Raji (cell line): ENCODE data around the gene FLCN.

Experiments used
- POLR2A ChIP-seq: IDR thresholded peaks from 2 replicates; pipeline ENCODE4 v1.6.1; 2011; ENCODE audit warnings: low read depth, low read length, control low read depth; ENCODE audit not compliant: insufficient read depth

Gene FLCN

DNA sequence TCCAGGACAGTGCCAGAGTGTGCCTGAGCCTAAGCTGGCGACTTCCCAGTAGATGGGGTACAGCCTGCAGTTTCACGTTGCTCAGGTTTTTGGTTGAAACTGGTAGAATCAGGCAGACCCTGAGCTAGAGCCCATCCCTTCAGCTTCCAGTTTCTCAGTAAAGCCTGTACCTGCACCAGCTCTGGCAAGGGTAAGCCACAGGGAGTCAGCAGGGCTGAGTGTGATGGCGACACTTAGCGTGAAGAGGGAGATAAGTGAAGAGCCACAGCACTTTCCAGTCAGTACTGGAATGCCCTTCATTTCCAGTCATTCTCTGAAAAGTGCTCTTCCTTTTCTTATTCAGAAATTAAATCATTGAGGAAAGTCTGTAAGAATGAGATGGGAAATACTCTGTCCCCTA, 53.2 kb downstream of the FLCN start:
- TF ChIP-seq POLR2A = no peak

DNA sequence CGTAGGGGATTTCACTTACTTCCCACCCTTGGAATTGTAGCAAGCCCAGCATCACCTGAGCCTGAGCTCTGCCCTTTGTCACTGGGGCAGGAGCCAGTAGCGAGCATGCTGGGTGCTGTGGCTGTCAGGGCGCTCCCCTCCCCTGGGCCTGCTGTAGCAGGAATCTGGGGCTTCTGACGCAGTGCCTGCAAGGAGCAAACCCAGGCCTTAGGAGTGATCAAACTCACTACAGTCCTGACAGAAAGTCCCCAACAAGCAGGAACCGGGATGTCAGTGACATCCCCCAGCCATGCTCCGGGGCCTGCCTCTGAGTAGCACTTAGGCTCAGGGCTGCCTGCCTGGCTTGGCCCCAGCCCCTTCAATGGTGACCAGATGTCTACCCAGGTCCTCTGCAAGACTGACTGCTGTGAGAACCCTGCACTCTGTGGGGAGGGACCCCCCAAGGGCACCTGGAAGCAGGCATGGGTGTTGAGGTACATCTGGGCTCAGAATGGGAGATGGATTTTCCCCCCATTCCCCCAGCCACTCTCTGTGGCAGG, 54.3 kb downstream of the FLCN start:
- TF ChIP-seq POLR2A = no peak

DNA sequence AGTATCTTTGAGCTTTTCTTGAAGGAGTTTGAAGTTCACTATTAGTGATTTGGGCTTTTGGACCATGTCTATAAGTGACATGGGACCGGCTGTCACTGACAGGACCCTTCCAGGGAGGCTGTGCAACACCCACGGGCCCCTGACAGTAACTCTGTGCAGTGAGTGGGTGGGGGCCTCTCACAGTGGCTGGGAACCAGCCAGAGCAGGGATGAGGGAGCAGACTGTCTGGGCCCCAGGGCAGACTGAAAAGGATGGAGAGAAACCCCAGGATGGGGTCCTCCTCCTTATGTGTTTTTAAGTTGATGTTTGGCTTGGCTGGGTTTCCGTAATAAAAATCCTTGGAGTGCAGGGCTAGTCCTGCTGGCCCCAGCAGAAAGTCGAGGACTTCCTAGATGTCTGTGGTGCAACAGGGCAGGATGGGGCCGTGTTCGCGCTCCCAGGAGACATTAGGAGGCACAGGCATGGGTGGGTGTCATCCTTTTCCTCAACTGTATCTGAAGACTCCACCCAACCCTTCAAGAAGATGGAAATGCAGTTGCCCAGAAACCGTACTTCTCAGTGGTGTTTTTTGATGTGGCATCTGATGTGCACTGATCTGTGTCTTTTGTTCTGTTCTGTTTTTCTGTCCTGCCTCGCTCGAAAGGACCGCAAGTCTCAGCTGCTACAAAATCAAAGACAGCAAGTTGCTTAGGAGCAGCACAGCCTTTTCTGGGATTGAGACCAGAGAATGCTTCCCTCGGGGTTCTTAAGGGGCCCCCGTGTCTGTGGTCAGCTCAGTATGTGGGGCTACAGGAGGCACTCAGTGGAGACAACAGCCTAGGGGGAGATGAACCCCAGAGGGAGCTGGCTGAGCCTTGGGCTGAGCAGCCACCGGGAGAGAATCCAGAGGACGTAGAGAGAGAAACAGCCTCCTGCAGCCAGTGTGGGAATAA, 55.0 kb downstream of the FLCN start:
- no peak for TF ChIP-seq POLR2A

DNA sequence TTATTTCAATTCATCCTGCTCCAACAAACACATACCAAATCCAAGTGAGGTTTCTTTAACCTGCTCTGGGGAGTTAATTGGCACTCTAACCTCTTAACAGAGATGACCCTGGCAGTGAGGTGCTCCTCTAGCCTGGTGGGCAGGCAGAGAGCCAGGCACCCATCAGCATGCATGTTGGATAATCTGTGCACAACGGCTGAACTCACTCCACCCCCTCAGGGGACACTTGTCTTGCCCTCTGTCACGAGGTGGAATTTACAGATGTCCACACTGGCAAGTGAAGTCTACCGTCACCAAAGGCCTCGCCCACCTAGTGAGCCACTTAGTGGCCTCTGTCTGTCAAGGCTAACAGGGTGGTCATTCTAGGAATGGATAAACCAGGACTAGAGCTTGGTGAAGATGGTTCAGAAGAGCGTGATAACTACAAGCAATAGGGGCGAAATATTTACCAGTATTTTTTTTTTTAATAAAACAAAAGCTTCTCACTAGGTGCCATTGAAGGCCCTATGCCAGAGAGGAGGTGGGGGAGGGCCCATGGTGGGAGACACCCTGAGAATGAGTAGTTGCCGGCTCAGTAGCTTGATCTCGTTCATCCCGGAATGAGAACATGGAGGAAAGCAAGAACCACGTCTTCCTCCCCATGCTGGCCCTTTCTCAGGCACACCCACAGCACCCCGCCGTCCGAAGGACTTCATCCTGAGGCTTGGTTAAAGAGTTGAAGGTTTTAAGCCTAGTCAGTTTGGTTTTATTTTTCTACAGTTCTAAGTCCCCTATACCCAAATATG, 56.0 kb downstream of the FLCN start:
- TF ChIP-seq POLR2A = no peak

DNA sequence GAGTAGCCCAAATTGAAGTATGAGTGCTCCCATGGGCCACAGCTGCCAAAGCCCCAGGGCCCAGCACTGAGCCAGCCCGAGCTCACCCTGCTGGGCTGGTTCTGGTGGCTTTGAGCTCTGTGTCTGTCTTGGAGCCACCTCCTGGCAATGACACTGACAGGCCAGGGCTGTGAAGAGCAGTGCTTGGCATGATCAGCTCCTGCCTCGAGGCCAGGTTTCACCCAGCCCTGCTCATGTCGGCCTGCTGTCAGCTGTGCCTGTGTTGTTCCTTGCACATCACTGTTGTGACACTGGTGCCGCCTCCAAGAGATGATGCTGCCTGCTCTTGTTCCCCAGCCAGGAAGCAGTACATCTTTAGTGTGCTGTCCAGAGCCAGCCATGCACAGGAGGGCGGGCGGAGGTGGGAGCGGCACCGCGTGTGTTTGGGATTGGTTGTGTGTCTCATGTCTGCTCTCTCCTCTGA, 56.8 kb downstream of the FLCN start:
- no peak for TF ChIP-seq POLR2A

DNA sequence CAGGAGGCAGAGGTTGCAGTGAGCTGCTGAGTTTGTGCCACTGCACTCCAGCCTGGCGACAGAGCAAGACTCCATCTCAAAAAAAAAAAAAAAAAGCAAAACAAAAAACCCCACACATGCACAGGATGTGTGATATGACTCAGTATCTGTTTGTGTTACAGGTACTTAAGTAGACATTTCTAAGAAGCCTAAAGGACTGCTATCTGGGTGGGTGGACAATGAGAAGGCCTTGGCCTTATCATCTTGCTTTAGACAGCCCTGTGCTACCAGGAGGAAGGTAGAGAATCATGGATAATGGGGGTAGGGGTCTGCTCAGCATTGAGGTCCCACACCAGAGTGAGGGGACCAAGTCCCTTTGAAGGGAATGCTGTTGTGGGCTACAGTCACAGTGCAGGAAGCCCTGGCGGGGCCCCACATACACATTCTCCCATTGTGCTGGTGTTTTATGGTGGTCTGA, 57.6 kb downstream of the FLCN start:
- no peak for TF ChIP-seq POLR2A

DNA sequence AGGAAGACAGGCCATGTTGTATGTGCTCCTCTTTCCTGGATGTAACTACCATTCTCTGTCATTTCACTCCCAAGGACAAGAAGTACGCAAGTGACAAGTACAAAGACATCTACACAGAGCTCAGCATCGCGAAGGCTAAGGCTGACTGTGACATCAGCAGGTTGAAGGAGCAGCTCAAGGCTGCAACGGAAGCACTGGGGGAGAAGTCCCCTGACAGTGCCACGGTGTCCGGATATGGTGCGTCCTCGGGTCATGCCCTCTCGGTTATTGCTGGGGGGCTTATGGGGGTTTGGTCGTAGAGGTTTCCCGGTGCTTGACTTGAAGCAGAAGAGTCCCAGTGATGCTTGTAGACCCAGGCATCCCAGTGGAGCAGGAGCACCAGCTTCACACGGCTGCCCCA, 59.8 kb downstream of the FLCN start:
- no peak for TF ChIP-seq POLR2A

DNA sequence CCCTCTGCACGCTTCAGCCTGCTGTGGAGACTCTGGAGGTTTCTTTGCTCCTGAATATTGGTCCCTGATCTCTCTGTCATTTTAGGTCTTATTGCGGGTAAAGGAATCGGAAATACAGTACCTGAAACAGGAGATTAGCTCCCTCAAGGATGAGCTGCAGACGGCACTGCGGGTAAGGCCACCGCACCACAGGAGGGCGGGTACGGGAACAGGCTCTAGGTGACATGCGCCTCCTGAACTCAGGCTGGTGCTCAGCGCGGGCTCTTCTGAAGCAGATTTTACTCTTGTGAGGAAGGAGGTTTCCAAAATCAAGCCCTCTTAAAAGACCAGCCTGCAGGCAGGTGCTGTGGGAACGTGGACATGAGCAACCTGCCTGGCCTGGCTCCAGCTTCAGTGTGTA, 60.6 kb downstream of the FLCN start:
- no peak for TF ChIP-seq POLR2A

DNA sequence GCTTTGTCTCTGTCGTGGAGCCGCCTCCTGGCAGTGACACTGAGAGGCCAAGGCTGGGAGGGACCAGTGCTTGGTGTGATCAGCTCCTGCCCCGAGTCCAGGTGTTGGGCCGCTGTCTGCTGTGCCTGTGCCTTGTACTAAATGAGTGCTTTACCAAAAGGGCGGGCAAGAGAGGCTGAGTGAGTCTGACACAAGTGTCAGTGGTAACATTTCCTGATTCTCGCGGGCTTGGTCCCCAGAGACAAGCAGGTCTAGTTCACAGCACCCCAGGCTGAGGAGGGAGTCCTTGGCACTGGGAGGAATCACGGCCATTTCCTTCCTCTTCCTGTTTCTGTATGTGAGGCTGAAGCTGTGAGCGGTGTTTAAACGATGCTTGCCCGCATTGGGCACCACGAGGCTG, 61.1 kb downstream of the FLCN start:
- TF ChIP-seq POLR2A = no peak

DNA sequence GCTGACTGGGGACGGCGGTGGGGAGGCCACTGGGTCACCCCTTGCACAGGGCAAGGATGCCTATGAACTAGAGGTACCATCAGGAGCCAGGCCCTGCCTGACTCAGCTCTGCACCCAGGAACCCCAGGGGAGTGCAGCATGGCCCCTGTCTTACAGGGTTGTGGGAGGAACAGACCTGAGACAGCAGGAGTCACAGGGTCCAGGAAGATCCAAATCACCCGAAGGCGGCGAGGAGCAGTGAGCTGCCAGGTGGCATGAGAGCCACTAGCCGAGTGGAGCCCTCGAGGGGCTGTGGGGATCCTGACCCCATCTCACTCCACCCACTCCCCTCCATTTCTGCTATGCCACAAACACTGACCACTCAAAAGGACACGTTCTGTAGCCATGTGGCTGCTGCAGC, 61.6 kb downstream of the FLCN start:
- TF ChIP-seq POLR2A = no peak

DNA sequence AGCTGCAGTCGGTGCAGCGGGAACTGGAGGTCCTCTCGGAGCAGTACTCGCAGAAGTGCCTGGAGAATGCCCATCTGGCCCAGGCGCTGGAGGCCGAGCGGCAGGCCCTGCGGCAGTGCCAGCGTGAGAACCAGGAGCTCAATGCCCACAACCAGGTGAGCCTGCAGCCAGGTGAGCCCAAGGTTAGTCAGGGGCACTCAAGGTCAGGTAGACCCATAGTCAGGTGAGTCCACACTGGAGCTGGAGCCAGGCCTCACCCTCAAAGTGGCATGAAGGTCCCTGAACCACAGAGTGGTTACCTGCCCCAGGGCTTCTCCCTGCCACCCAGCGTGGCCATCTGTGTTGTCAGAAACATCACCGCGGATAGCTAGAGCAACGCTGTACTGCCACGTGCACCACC, 63.0 kb downstream of the FLCN start:
- TF ChIP-seq POLR2A = no peak

DNA sequence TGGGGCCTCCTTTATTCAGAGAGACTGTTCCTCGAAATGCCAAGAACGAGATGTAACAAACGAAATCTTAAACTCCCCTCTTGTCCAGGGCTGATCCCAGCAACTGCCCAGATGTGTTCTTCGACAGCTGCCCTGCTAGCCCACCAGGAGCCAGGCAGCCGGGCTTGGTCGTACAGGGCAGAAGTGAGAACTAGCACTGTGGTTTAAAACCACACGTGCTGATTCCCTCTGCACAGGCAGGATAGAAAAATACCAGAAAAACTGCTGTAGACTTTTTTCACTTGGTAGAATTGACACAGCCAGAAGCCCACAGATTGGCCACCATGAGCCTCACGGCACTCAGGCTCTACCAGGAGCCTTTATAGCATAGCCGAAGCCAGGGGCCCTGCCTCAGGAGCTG, 64.0 kb downstream of the FLCN start:
- TF ChIP-seq POLR2A = no peak

DNA sequence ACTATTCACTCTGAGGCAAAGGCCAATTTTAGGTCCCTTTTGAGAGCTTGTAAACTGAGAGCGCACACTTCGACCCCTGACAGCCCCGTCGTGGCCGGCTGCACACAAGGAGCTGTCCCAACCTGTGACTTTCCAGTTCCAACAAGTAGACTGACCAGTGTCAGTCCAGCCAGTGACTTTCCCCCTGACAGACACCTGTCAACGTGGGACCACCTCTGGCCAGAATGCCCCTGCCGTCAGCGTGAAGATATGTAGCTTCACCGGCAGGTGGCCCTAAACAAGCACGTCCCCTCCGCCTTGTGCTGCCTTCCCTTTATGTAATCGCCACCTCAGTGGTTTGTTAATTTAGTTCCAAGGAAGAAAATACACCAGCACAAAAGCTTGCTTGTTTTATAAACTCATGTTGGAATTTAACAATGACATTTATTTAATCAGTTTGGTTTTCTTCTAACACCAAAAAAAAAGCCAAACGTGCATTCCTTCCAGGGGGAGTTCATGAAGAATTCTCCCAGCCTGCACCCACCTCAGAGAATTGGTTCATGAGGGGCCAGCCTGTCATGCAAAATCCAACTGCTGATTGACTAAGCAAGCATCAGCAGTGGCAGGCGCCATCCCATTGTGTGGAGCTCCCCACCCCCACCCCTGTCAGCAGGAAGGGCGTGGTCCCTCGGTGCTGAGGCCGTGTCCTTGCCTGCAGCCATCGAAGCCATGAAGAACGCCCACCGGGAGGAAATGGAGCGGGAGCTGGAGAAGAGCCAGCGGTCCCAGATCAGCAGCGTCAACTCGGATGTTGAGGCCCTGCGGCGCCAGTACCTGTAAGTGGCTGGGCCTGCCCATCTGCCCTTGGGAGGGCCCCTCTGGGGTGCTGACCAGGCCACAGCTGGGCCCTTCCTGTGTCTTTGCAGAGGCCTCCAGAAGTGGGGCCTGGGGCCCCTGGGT, 64.7 kb downstream of the FLCN start:
- no peak for TF ChIP-seq POLR2A

DNA sequence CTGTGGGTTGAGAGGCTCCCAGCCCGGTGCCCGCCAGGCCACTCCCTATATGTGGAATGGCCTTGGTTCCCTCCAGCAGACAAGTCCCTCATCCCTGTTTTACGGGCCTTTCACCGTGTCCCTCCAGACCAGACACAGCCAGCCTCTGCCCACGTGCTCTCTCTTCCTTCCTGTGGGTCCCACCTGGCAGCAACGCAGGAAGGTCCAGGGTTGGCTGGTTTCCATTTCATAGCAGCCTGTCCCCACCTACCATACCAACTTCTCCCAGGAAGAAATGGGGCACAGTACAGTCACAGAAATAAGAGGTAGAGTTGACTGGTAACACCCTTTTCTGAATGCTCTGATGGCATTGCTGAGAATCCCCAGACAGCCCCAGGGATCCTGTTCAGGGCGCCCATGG, 65.8 kb downstream of the FLCN start:
- no peak for TF ChIP-seq POLR2A

DNA sequence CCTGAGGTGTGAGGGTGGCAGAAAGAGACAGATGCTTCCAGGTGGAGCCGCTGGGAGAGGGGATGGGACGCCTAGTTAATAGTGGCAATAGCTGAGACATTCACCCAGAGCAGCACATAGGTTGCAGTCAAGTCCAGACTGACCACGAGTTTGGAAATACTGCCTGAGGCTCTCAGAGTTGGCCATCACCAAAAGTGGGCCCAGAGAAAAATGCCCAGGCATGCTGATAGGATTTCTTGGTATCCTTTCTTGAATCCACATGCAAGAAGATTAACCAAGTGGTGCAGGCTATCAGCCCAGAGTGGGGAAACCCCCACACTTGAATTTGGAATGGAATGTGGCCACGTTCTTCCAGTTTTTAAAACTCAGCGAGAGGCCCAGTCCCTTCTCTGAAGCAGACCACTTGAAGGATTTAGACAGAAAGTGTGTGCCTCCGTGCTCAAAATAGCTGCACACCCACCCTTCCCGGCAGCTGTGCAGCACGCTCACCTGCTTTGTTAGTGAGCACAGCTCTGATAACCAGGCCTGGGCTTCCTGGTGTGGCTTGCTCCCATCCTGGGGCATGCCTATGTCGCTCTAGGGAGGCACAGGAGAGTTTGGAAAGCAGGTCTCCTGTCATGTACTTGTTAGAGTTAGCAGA, 66.5 kb downstream of the FLCN start:
- no peak for TF ChIP-seq POLR2A

DNA sequence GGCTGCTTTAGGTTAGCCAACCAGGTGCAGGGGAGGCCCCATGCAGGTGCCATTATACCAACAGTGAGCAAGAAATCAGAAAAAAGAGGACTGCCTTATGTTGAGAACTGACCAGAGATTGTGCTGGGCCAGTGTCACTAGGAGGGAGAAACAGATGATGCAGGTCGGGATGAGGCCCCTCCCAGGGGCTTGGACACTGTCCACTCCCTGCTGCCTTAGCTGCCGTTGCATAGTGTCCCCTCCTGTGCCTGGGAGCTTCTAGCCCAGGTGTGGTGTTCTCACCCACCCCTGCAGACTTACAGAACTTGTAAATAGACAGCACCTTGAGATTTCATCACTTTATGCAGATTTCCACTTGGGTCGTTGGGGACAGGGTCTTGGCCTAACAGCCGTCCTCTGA, 67.6 kb downstream of the FLCN start:
- no peak for TF ChIP-seq POLR2A
